Nephron (organoid): ENCODE data around the gene OSBPL6.
"Not testable (repeated sequence)": the region's sequence is repeated elsewhere in the genome, so short reads cannot be mapped to it uniquely, and the experiment has no call there.

Experiments used
- H3K27ac Mint-ChIP-seq, 3 experiments: 2 replicates each; pipeline ENCODE4 v1.8.0; 2020; ENCODE audit warnings: mixed read lengths in 3 of 3, mild to moderate bottlenecking in 2 of 3, moderate library complexity in 1 of 3
- H3K27me3 Mint-ChIP-seq: 2 replicates; pipeline ENCODE4 v1.8.0; 2021; ENCODE audit warnings: low read depth, mild to moderate bottlenecking, moderate library complexity, mixed read lengths
- H3K36me3 Mint-ChIP-seq: 2 replicates; pipeline ENCODE4 v1.8.0; 2020; ENCODE audit warnings: low read depth, mixed read lengths
- H3K4me1 Mint-ChIP-seq: 2 replicates; pipeline ENCODE4 v1.8.0; 2020; ENCODE audit warnings: mixed read lengths
- H3K4me3 Mint-ChIP-seq, 3 experiments: 2 replicates each; pipeline ENCODE4 v1.8.0; 2020; ENCODE audit warnings: mild to moderate bottlenecking in 3 of 3, mixed read lengths in 3 of 3, moderate library complexity in 2 of 3
- H3K9me3 Mint-ChIP-seq: 2 replicates; pipeline ENCODE4 v1.8.0; 2020; ENCODE audit warnings: mixed read lengths
- CTCF ChIP-seq, 3 experiments: fragments of 200-600 bp; sonication (generic); IDR thresholded peaks; one replicate each; pipeline ENCODE4 v1.5.0; 2021; ENCODE audit warnings: antibody characterized with exemption in 3 of 3; ENCODE audit not compliant: unreplicated experiment in 3 of 3

Gene OSBPL6

DNA sequence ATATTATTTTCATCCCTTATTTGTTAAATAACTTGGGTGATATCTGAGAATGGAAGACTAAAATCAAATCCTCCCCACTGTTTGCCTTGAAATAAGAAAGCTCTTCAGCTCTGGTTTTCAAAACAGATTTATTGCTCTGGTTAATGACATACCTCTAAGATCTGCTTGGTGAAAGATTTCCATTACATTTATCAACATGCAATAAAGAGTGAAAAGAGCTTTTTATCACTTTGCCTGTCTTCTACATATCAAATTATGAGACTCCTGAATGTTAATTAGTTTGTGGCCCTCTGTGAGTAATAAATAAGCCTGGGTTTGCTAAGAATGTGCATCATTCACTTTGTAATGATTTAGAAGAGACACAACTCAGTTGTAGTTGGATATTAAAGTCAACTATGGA lies 140.9 kb downstream of the OSBPL6 start:
- Mint-ChIP-seq H3K27me3 (peaks cover 4% of the 10 kb centered on the region), H3K36me3 (peaks cover 15% of the 10 kb centered on the region), H3K9me3 (no peaks in the 10 kb centered on the region), H3K27ac (peak overlapping the region in 1 of 3 experiments; percentile 31), H3K4me1 (peaks cover 31% of the 10 kb centered on the region), H3K4me3 (no peak overlapping the region)
- TF ChIP-seq CTCF (IDR thresholded peaks at IDR 0.05; ENCODE audit: unreplicated experiment in 3 of 3) = no peak

GRCh38 chr2:178344121-178344520 lies 149.8 kb downstream of the OSBPL6 start:
- no peaks in the 10 kb centered on the region for H3K36me3 Mint-ChIP-seq

DNA sequence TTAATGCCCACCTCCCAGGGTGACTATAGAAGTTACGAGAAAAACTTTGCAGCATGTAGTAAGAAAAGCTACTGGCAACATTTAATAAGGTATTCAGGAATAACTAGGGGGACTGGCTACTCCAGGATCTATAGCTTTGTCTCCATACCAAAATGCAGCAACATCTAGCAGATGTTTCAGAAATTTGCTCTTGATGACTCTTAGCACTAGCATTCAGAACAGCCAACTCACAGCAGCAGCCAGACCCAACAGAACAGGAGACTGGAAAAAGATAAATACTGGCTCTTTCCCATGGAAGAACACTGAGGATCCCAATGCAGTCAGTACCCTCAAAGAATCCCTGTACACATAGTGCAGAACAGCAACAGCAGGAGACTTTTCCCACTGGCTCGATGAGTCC lies 151.6 kb downstream of the OSBPL6 start:
- TF ChIP-seq CTCF (IDR thresholded peaks at IDR 0.05; ENCODE audit: unreplicated experiment in 3 of 3) = no peak
- Mint-ChIP-seq H3K4me1 (no peaks in the 10 kb centered on the region), H3K27me3 (no peaks in the 10 kb centered on the region), H3K4me3 (no peak overlapping the region), H3K27ac (no peak overlapping the region), H3K9me3 (no peaks in the 10 kb centered on the region), H3K36me3 (peaks cover 8% of the 10 kb centered on the region)

More at GRCh38 chr2:178344121-178344520, 149.8 kb downstream of the OSBPL6 start:
- Mint-ChIP-seq H3K27me3 (no peaks in the 10 kb centered on the region), H3K4me1 (no peaks in the 10 kb centered on the region), H3K27ac (no peak overlapping the region), H3K9me3 (no peaks in the 10 kb centered on the region), H3K4me3 (no peak overlapping the region)
- no peak for TF ChIP-seq CTCF (IDR thresholded peaks at IDR 0.05; ENCODE audit: unreplicated experiment in 3 of 3)

DNA sequence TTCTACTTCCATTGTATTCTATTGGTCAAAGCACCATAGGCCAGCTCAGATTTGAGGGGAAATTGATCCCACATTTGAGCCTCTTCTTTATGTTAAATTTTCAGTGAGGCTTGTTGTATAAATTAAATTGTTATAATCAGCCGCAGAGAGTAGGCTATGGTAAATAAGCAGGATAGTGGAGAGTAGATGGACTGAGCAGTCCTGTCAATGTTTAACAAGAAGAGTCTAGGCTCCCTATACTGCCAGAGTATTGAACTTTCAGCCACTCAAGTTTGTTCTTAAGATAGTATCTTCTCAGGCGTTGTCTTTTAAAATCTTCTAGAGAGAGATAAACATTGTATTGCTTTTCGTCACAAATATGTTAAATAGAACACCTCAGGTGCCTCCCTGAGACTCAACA lies 155.7 kb downstream of the OSBPL6 start:
- H3K27ac Mint-ChIP-seq = no peak overlapping the region
- H3K36me3 Mint-ChIP-seq = peaks cover 30% of the 10 kb centered on the region
- H3K9me3 Mint-ChIP-seq = peaks cover 19% of the 10 kb centered on the region
- H3K4me3 Mint-ChIP-seq = no peak overlapping the region
- H3K27me3 Mint-ChIP-seq = no peaks in the 10 kb centered on the region
- no peak for TF ChIP-seq CTCF (IDR thresholded peaks at IDR 0.05; ENCODE audit: unreplicated experiment in 3 of 3)
- H3K4me1 Mint-ChIP-seq = no peaks in the 10 kb centered on the region

GRCh38 chr2:178357704-178358103 lies 163.4 kb downstream of the OSBPL6 start:
- not testable (repeated sequence) for H3K27ac Mint-ChIP-seq, H3K4me3 Mint-ChIP-seq, H3K4me1 Mint-ChIP-seq, H3K27me3 Mint-ChIP-seq
- Mint-ChIP-seq H3K36me3 (peaks cover 23% of the 10 kb centered on the region), H3K9me3 (peaks cover 49% of the 10 kb centered on the region)

- Mint-ChIP-seq H3K4me3 (no peak overlapping the region), H3K27ac (no peak overlapping the region)
- TF ChIP-seq CTCF (IDR thresholded peaks at IDR 0.05; ENCODE audit: unreplicated experiment in 3 of 3) = no peak
These were observed 165.0 kb downstream of the OSBPL6 start for GRCh38 chr2:178359192-178359912.

More at GRCh38 chr2:178359192-178359912, 165.0 kb downstream of the OSBPL6 start:
- peaks cover 14% of the 10 kb centered on the region for H3K36me3 Mint-ChIP-seq
- peaks cover 37% of the 10 kb centered on the region for H3K9me3 Mint-ChIP-seq
- H3K4me1 Mint-ChIP-seq = no peaks in the 10 kb centered on the region
- H3K27me3 Mint-ChIP-seq = no peaks in the 10 kb centered on the region
